CD14-positive monocyte (primary cell): ENCODE results near the gene IL17RA. TPM values are rescaled to one million over a fixed set of nuclear protein-coding genes. Genes with fewer than 3 reads are reported as not detected.

Source experiments
- DNase-seq, 3 donors: peaks; one replicate each; pipeline ENCODE4 v3.0.0-alpha.2; 2011 to 2022
- H2AFZ ChIP-seq: 2 replicates; pipeline ENCODE4 v1.6.0; 2012; ENCODE audit warnings: mild to moderate bottlenecking, low read depth, low read length, inconsistent platforms; ENCODE audit not compliant: insufficient read depth, poor library complexity, severe bottlenecking
- H3K27ac ChIP-seq, 2 donors: 1 replicate in 1 of 2; 2 replicates in 1 of 2; pipeline ENCODE4 v1.5.1; 2012 to 2013; ENCODE audit warnings: low read length in 2 of 2, control low read depth in 1 of 2, inconsistent platforms in 1 of 2, low read depth in 1 of 2, mild to moderate bottlenecking in 1 of 2
- H3K27me3 ChIP-seq, 2 donors: one replicate each; pipeline versions ENCODE4 v1.6.0 to v1.6.1; 2011 to 2013; ENCODE audit warnings: low read length in 2 of 2; ENCODE audit not compliant: control insufficient read depth in 2 of 2, insufficient read depth in 2 of 2
- H3K36me3 ChIP-seq, 2 donors: replicated peaks in 1 of 2; 1 replicate in 1 of 2; 2 replicates in 1 of 2; pipeline versions ENCODE4 v1.5.1 to v1.6.1; 2012 to 2013; ENCODE audit warnings: low read length in 2 of 2, control low read depth in 1 of 2, inconsistent platforms in 1 of 2, mild to moderate bottlenecking in 1 of 2; ENCODE audit not compliant: insufficient read depth in 2 of 2, control insufficient read depth in 1 of 2
- H3K4me1 ChIP-seq, 2 donors: 1 replicate in 1 of 2; 2 replicates in 1 of 2; pipeline versions ENCODE4 v1.5.1 to v1.6.1; 2012 to 2013; ENCODE audit warnings: low read length in 2 of 2, control low read depth in 1 of 2, inconsistent platforms in 1 of 2, mild to moderate bottlenecking in 1 of 2, moderate library complexity in 1 of 2; ENCODE audit not compliant: insufficient read depth in 2 of 2, control insufficient read depth in 1 of 2
- H3K4me2 ChIP-seq: replicated peaks from 2 replicates; pipeline ENCODE3; 2012; ENCODE audit warnings: low read length, moderate library complexity, mild to moderate bottlenecking; ENCODE audit not compliant: poor library complexity, severe bottlenecking; ENCODE audit errors: extremely low read depth
- H3K4me3 ChIP-seq, 3 experiments: fragments of 200-600 bp in 1 of 3; sonication (generic) in 1 of 3; replicated peaks in 1 of 3; 1 replicate in 2 of 3; 2 replicates in 1 of 3; pipeline ENCODE4 v1.5.1; 2011 to 2013; ENCODE audit warnings: low read length in 3 of 3, mild to moderate bottlenecking in 3 of 3, control low read depth in 2 of 3, low read depth in 2 of 3, inconsistent platforms in 1 of 3, moderate library complexity in 1 of 3
- H3K79me2 ChIP-seq: 2 replicates; pipeline ENCODE4 v1.6.0; 2012; ENCODE audit warnings: mild to moderate bottlenecking, control low read depth, inconsistent platforms, low read length, moderate library complexity; ENCODE audit not compliant: insufficient read depth
- H3K9ac ChIP-seq: 2 replicates; pipeline ENCODE4 v1.6.0; 2017; ENCODE audit warnings: low read length, mild to moderate bottlenecking; ENCODE audit not compliant: insufficient read depth, poor library complexity, severe bottlenecking
- H3K9me3 ChIP-seq, 2 donors: replicated peaks in 1 of 2; 1 replicate in 1 of 2; 2 replicates in 1 of 2; pipeline versions ENCODE4 v1.5.1 to v1.6.1; 2012 to 2013; ENCODE audit warnings: low read length in 2 of 2, control low read depth in 1 of 2; ENCODE audit not compliant: control insufficient read depth in 1 of 2, insufficient read depth in 1 of 2
- H4K20me1 ChIP-seq: 2 replicates; pipeline ENCODE4 v1.6.0; 2012; ENCODE audit warnings: mild to moderate bottlenecking, low read length, control low read depth, moderate library complexity; ENCODE audit not compliant: insufficient read depth
- H3K27ac Mint-ChIP-seq, 7 donors: one replicate each; pipeline ENCODE4 v1.8.0; 2020; ENCODE audit warnings: mild to moderate bottlenecking in 7 of 7, mixed read lengths in 7 of 7, moderate library complexity in 6 of 7, inconsistent platforms in 2 of 7
- H3K27me3 Mint-ChIP-seq, 3 donors: one replicate each; pipeline ENCODE4 v1.8.0; 2021 to 2022; ENCODE audit warnings: low read depth in 3 of 3, mild to moderate bottlenecking in 3 of 3, mixed read lengths in 3 of 3, moderate library complexity in 3 of 3, inconsistent platforms in 1 of 3
- H3K36me3 Mint-ChIP-seq, 2 donors: one replicate each; pipeline ENCODE4 v1.8.0; 2020; ENCODE audit warnings: mixed read lengths in 2 of 2, inconsistent platforms in 1 of 2, mild to moderate bottlenecking in 1 of 2
- H3K4me1 Mint-ChIP-seq: one replicate; pipeline ENCODE4 v1.8.0; 2020; ENCODE audit warnings: mild to moderate bottlenecking, mixed read lengths
- H3K4me3 Mint-ChIP-seq, 2 donors: one replicate each; pipeline ENCODE4 v1.8.0; 2020; ENCODE audit warnings: mild to moderate bottlenecking in 2 of 2, mixed read lengths in 2 of 2, moderate library complexity in 1 of 2
- H3K9me3 Mint-ChIP-seq, 7 donors: one replicate each; pipeline ENCODE4 v1.8.0; 2020 to 2022; ENCODE audit warnings: mixed read lengths in 7 of 7, mild to moderate bottlenecking in 6 of 7, moderate library complexity in 6 of 7, inconsistent platforms in 2 of 7
- CTCF ChIP-seq: fragments of 200-600 bp; IDR thresholded peaks from one replicate; pipeline ENCODE4 v1.8.0; 2022; ENCODE audit warnings: antibody characterized with exemption, mild to moderate bottlenecking
- whole genome bisulfite sequencing: methylation state at CpG from one replicate; pipeline ENCODE4 v1.1.5; 2013; ENCODE audit warnings: missing lambda C conversion rate; ENCODE audit not compliant: insufficient coverage; 5-methylcytosine and 5-hydroxymethylcytosine counted together
- intact Hi-C, 2 donors: fragments of 100-400 bp; cut with micrococcal nuclease; formaldehyde crosslinking; loops; one replicate each; pipeline versions ENCODE4 v1.15.0 to v1.15.1; 2023
- polyA plus RNA-seq, 3 donors: library from polyadenylated mRNA; depleted of rRNA in 1 of 3; unstranded in 2 of 3; stranded (reverse) in 1 of 3; fragments of 300-500 nt in 2 of 3; fragments of >200 nt in 1 of 3; fragmentation: Illumina TruSeq in 2 of 3; gene quantifications; 1 replicate in 2 of 3; 2 replicates in 1 of 3; pipeline ENCODE4 v1.2.3, GENCODE V29; 2012 to 2021

Gene IL17RA
- polyA plus RNA-seq, 3 donors = 68.3 to 118 (median 96.7) TPM

- Histone ChIP-seq H3K27me3 (no peaks in the 10 kb centered on the region), H3K27ac (peak overlapping the region; percentile 80 to 86), H3K79me2 (peaks cover 67% of the 10 kb centered on the region), H3K9me3 (no peaks in the 10 kb centered on the region), H4K20me1 (peaks cover 32% of the 10 kb centered on the region), H3K4me2 (peak overlapping the region; percentile 82), H3K4me3 (peak overlapping the region; percentile 18 to 82 (median 58)), H2AFZ (peak overlapping the region; percentile 99), H3K9ac (no peak overlapping the region), H3K4me1 (peaks cover 61 to 64% of the 10 kb centered on the region in 2 donors), H3K36me3 (peaks cover 0 to 10% of the 10 kb centered on the region in 2 donors)
- H3K9me3 Mint-ChIP-seq = no peaks in the 10 kb centered on the region
- peaks cover 0 to 3% (median 0%) of the 10 kb centered on the region in 3 donors for H3K27me3 Mint-ChIP-seq
- H3K27ac Mint-ChIP-seq = peak overlapping the region; percentile 79 to 95 (median 91)
- WGBS = 63% methylated on average over 1 of the region's 3 CpGs
- intact Hi-C loops = loop anchor here (2.0 to 10.0 kb wide), 7 partner anchors 35 to 333 kb away; partner anchors contain the start of genes ADA2 (in 1 of the 2), IL17RA (in 1 of the 2), TMEM121B (in 1 of the 2) and XKR3 (in 1 of the 2)
- no peak for DNase-seq
- no peak for TF ChIP-seq CTCF
- H3K4me3 Mint-ChIP-seq = peak overlapping the region; percentile 83 to 88
- H3K36me3 Mint-ChIP-seq = peaks cover 2 to 7% of the 10 kb centered on the region in 2 donors
- peaks cover 62% of the 10 kb centered on the region for H3K4me1 Mint-ChIP-seq
Observed at GRCh38 chr22:17157714-17158113, 72.9 kb downstream of the IL17RA start.

- peaks cover 63% of the 10 kb centered on the region for H3K79me2 ChIP-seq
Observed at GRCh38 chr22:17158176-17158567, 73.4 kb downstream of the IL17RA start.

More at GRCh38 chr22:17158176-17158567, 73.4 kb downstream of the IL17RA start:
- Mint-ChIP-seq H3K4me3 (peak overlapping the region; percentile 83 to 88), H3K4me1 (peaks cover 62% of the 10 kb centered on the region), H3K27me3 (peaks cover 0 to 3% (median 0%) of the 10 kb centered on the region in 3 donors), H3K9me3 (no peaks in the 10 kb centered on the region), H3K27ac (peak overlapping the region; percentile 79 to 95 (median 91)), H3K36me3 (peaks cover 2% of the 10 kb centered on the region in 2 donors)
- H3K27me3 ChIP-seq = no peaks in the 10 kb centered on the region
- H3K4me1 ChIP-seq = peaks cover 59 to 65% of the 10 kb centered on the region in 2 donors
- H4K20me1 ChIP-seq = peaks cover 27% of the 10 kb centered on the region
- no peak for DNase-seq
- peak overlapping the region; percentile 18 to 82 (median 58) for H3K4me3 ChIP-seq
- peak overlapping the region; percentile 82 for H3K4me2 ChIP-seq
- 17% methylated on average over 12 of the region's 17 CpGs for WGBS
- H3K9ac ChIP-seq = peak overlapping the region; percentile 68
- H3K9me3 ChIP-seq = no peaks in the 10 kb centered on the region
- intact Hi-C loops = loop anchor here (2.0 to 10.0 kb wide), 7 partner anchors 36 to 333 kb away; partner anchors contain the start of genes ADA2 (in 1 of the 2), IL17RA (in 1 of the 2), TMEM121B (in 1 of the 2) and XKR3 (in 1 of the 2)
- peak overlapping the region; percentile 99 for H2AFZ ChIP-seq
- H3K27ac ChIP-seq = peak overlapping the region; percentile 80 to 86
- peaks cover 0 to 5% of the 10 kb centered on the region in 2 donors for H3K36me3 ChIP-seq
- no peak for TF ChIP-seq CTCF
